ENCODE results near the gene PSMD9. TPM values are rescaled to one million over a fixed set of nuclear protein-coding genes. Genes with fewer than 3 reads are reported as not detected.
"Not testable (repeated sequence)": the region's sequence is repeated elsewhere in the genome, so short reads cannot be mapped to it uniquely, and the experiment has no call there.

Gene PSMD9
- total RNA-seq, 1 experiment from 2014 or later: 36.2 TPM

- H3K4me1 Mint-ChIP-seq: no peaks in the 10 kb centered on the region
- H3K36me3 Mint-ChIP-seq: no peaks in the 10 kb centered on the region
- H3K9me3 Mint-ChIP-seq: no peaks in the 10 kb centered on the region
- H3K4me3 Mint-ChIP-seq: no peak overlapping the region
- H3K27me3 Mint-ChIP-seq (ENCODE audit: low read depth): peaks cover 3% of the 10 kb centered on the region
- ChIA-PET POLR2A (no interaction called here), CTCF (interaction anchor here (1.2 kb wide), 1 partner anchor 69 kb away, joined by 4 read pairs; the partner anchor contains the start of gene CFAP251)
- TF ChIP-seq ZNF671 (CRISPR knock-in tag; IDR thresholded peaks at IDR 0.05) (no peak), CDX4 (CRISPR knock-in tag; IDR thresholded peaks at IDR 0.05; ENCODE audit: borderline replicate concordance) (no peak), ZNF396 (CRISPR knock-in tag; IDR thresholded peaks at IDR 0.05; ENCODE audit: borderline replicate concordance) (no peak), CTCF (IDR thresholded peaks at IDR 0.05) (no peak), ELF4 (CRISPR knock-in tag; IDR thresholded peaks at IDR 0.05; ENCODE audit: low read depth) (no peak), TEAD1 (CRISPR knock-in tag; IDR thresholded peaks at IDR 0.05) (no peak), ATF2 (CRISPR knock-in tag; IDR thresholded peaks at IDR 0.05; ENCODE audit: borderline replicate concordance, low read depth) (no peak), ZNF512 (CRISPR knock-in tag; IDR thresholded peaks at IDR 0.05; ENCODE audit: borderline replicate concordance) (no peak), FOXP1 (CRISPR knock-in tag; IDR thresholded peaks at IDR 0.05; ENCODE audit: borderline replicate concordance) (no peak), ZSCAN18 (CRISPR knock-in tag; IDR thresholded peaks at IDR 0.05) (no peak), USF1 (CRISPR knock-in tag; IDR thresholded peaks at IDR 0.05) (no peak), NFATC4 (CRISPR knock-in tag; IDR thresholded peaks at IDR 0.05) (no peak), NR1H2 (CRISPR knock-in tag; IDR thresholded peaks at IDR 0.05) (no peak), ZMAT4 (CRISPR knock-in tag; IDR thresholded peaks at IDR 0.05) (no peak), ETV6 (CRISPR knock-in tag; IDR thresholded peaks at IDR 0.05) (no peak), SMAD4 (CRISPR knock-in tag; IDR thresholded peaks at IDR 0.05) (no peak), ATF6 (CRISPR knock-in tag; IDR thresholded peaks at IDR 0.05) (no peak), MYBL2 (CRISPR knock-in tag; IDR thresholded peaks at IDR 0.05) (no peak), NR3C1 (CRISPR knock-in tag; conservative IDR thresholded peaks at IDR 0.05; ENCODE audit: low read depth) (no peak)
- ATAC-seq (peak; percentile 60; the same call in 1 of the 2 replicates), DNase-seq (ENCODE audit: low spot score) (no peak)
- no peak overlapping the region for H3K27ac Mint-ChIP-seq
Observed at GRCh38 chr12:121849665-121850064, 38.9 kb upstream of the PSMD9 start.

GRCh38 chr12:121852392-121852791, 36.2 kb upstream of the PSMD9 start:
- DNase-seq (ENCODE audit: low spot score); POLR2A ChIA-PET; H3K4me1 Mint-ChIP-seq; CTCF ChIA-PET; H3K27ac Mint-ChIP-seq; ATAC-seq; H3K27me3 Mint-ChIP-seq (ENCODE audit: low read depth); H3K4me3 Mint-ChIP-seq; H3K9me3 Mint-ChIP-seq; H3K36me3 Mint-ChIP-seq: not testable (repeated sequence)

Data from WTC11 (cell line).